ENCODE measurements around the gene PLEKHS1. TPM values are rescaled to one million over a fixed set of nuclear protein-coding genes. Genes with fewer than 3 reads are reported as not detected.
"Not testable (repeated sequence)": the region's sequence is repeated elsewhere in the genome, so short reads cannot be mapped to it uniquely, and the experiment has no call there.

PLEKHS1 gene
- total and polyA plus RNA-seq, 2 experiments from 2014 or later = 0.23 TPM; not detected in 1

GRCh38 chr10:113802997-113803396 is 51.5 kb downstream of the PLEKHS1 start:
- DNase-seq (ENCODE audit: low spot score) = no peak
- Histone ChIP-seq H3K4me2 (no peak overlapping the region), H3K27me3 (peaks cover under 1% of the 10 kb centered on the region), H3K9me3 (ENCODE audit: low read depth) (no peaks in the 10 kb centered on the region), H3K36me3 (replicated peaks; ENCODE audit: insufficient read depth, low read depth) (no peaks in the 10 kb centered on the region), H3K9me2 (replicated peaks; ENCODE audit: insufficient read depth) (no peaks in the 10 kb centered on the region), H3K79me2 (no peaks in the 10 kb centered on the region), H4K20me1 (ENCODE audit: insufficient read depth, poor library complexity, severe bottlenecking) (no peaks in the 10 kb centered on the region), H3K4me1 (ENCODE audit: insufficient read depth) (peaks cover 16% of the 10 kb centered on the region), H3K4me3 (no peak overlapping the region), H2AFZ (no peak overlapping the region), H3K27ac (no peak overlapping the region)
- WGBS (ENCODE audit: low lambda C conversion rate, missing lambda C conversion rate) = 37% methylated on average over 4 of the region's 4 CpGs
- TF ChIP-seq, protein P1, sequence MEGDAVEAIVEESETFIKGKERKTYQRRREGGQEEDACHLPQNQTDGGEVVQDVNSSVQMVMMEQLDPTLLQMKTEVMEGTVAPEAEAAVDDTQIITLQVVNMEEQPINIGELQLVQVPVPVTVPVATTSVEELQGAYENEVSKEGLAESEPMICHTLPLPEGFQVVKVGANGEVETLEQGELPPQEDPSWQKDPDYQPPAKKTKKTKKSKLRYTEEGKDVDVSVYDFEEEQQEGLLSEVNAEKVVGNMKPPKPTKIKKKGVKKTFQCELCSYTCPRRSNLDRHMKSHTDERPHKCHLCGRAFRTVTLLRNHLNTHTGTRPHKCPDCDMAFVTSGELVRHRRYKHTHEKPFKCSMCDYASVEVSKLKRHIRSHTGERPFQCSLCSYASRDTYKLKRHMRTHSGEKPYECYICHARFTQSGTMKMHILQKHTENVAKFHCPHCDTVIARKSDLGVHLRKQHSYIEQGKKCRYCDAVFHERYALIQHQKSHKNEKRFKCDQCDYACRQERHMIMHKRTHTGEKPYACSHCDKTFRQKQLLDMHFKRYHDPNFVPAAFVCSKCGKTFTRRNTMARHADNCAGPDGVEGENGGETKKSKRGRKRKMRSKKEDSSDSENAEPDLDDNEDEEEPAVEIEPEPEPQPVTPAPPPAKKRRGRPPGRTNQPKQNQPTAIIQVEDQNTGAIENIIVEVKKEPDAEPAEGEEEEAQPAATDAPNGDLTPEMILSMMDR (IDR thresholded peaks at IDR 0.05; ENCODE audit: poor library complexity) = no peak
- TF ChIP-seq EZH2phosphoT487 (IDR thresholded peaks at IDR 0.05; ENCODE audit: low read depth, severe bottlenecking, unreplicated experiment) (no peak), EZH2 (IDR thresholded peaks at IDR 0.05; ENCODE audit: borderline replicate concordance) (no peak)

DNA sequence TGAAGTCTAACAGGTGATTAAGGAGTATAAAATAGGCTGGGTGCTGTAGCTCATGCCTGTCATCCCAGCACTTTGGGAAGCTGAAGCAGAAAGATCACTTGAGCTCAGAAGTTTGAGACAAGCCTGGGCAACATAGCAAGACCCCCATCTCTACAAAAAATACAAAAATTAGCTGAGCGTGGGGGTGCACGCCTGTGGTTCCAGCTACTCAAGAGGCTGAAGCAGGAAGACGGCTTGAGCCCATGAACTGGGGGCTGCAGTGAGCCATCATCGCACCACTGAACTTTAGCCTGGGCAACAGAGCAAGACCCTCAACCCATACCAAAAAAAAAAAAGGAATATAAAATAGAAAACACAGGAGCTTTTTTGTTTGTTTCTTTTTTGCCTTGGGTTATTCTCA is 55.0 kb downstream of the PLEKHS1 start:
- Histone ChIP-seq H2AFZ (no peak overlapping the region), H3K27ac (no peak overlapping the region), H3K79me2 (no peaks in the 10 kb centered on the region), H3K4me3 (no peak overlapping the region), H3K36me3 (replicated peaks; ENCODE audit: insufficient read depth, low read depth) (no peaks in the 10 kb centered on the region), H4K20me1 (ENCODE audit: insufficient read depth, poor library complexity, severe bottlenecking) (no peaks in the 10 kb centered on the region), H3K9me2 (replicated peaks; ENCODE audit: insufficient read depth) (no peaks in the 10 kb centered on the region), H3K9me3 (ENCODE audit: low read depth) (no peaks in the 10 kb centered on the region), H3K4me1 (ENCODE audit: insufficient read depth) (peaks cover 16% of the 10 kb centered on the region), H3K27me3 (peaks cover 11% of the 10 kb centered on the region), H3K4me2 (no peak overlapping the region)
- no peak for DNase-seq (ENCODE audit: low spot score)
- TF ChIP-seq EZH2phosphoT487 (IDR thresholded peaks at IDR 0.05; ENCODE audit: low read depth, severe bottlenecking, unreplicated experiment) = no peak
- TF ChIP-seq EZH2 (IDR thresholded peaks at IDR 0.05; ENCODE audit: borderline replicate concordance) = no peak
- TF ChIP-seq, protein P1 (IDR thresholded peaks at IDR 0.05; ENCODE audit: poor library complexity) = no peak
- WGBS (ENCODE audit: low lambda C conversion rate, missing lambda C conversion rate) = 96% methylated on average over 4 of the region's 4 CpGs

DNA sequence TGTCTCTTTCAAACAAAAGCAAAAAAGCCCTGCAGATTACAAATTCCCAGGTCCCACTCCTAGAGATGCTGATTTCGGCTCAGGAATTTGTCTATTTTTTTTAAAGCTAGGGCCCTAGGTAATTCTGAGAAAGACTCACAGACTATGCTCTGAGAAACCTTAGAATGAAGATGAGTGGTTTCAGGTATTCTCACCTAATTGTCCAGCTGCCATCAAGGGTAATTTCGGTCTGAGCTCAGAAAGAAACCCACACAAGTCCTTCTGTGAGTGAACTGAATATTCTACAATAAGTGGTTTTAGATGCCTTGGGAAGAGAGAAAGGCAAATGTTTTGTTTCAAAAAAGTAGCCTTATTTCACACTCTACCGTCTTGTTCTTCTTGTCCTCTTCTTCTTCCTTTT is 56.7 kb downstream of the PLEKHS1 start:
- TF ChIP-seq EZH2phosphoT487 (IDR thresholded peaks at IDR 0.05; ENCODE audit: low read depth, severe bottlenecking, unreplicated experiment) (no peak), EZH2 (IDR thresholded peaks at IDR 0.05; ENCODE audit: borderline replicate concordance) (no peak)
- TF ChIP-seq, protein P1 (IDR thresholded peaks at IDR 0.05; ENCODE audit: poor library complexity) = no peak
- H3K79me2 ChIP-seq = no peaks in the 10 kb centered on the region
- peaks cover 11% of the 10 kb centered on the region for H3K27me3 ChIP-seq
- no peak overlapping the region for H3K27ac ChIP-seq
- no peak overlapping the region for H2AFZ ChIP-seq
- H3K9me2 ChIP-seq (replicated peaks; ENCODE audit: insufficient read depth) = no peaks in the 10 kb centered on the region
- no peaks in the 10 kb centered on the region for H3K36me3 ChIP-seq (replicated peaks; ENCODE audit: insufficient read depth, low read depth)
- no peak overlapping the region for H3K4me3 ChIP-seq
- WGBS (ENCODE audit: low lambda C conversion rate, missing lambda C conversion rate) = 94% methylated on average over 3 of the region's 3 CpGs
- H3K9me3 ChIP-seq (ENCODE audit: low read depth) = no peaks in the 10 kb centered on the region
- H3K4me1 ChIP-seq (ENCODE audit: insufficient read depth) = peaks cover 4% of the 10 kb centered on the region
- no peaks in the 10 kb centered on the region for H4K20me1 ChIP-seq (ENCODE audit: insufficient read depth, poor library complexity, severe bottlenecking)
- H3K4me2 ChIP-seq = no peak overlapping the region
- DNase-seq (ENCODE audit: low spot score) = no peak

DNA sequence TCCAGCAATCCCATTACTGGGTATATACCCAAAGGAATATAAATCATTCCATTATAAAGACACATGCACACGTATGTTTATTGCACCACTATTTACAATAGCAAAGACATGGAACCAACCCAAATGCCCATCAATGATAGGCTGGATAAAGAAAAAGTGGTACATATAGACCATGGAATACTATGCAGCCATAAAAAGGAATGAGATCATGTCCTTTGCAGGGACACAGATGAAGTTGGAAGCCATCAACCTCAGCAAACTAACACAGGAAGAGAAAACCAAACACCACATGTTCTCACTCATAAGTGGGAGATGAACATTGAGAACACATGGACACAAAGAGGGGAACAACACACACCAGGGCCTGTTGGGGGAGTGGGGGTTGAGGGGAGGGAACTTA is 63.2 kb downstream of the PLEKHS1 start:
- DNase-seq (ENCODE audit: low spot score); H3K4me3 ChIP-seq; H3K27ac ChIP-seq; H3K4me2 ChIP-seq; H3K27me3 ChIP-seq; H2AFZ ChIP-seq; H3K9me3 ChIP-seq (ENCODE audit: low read depth); H3K9me2 ChIP-seq (replicated peaks; ENCODE audit: insufficient read depth); H4K20me1 ChIP-seq (ENCODE audit: insufficient read depth, poor library complexity, severe bottlenecking); H3K36me3 ChIP-seq (replicated peaks; ENCODE audit: insufficient read depth, low read depth); H3K79me2 ChIP-seq; H3K4me1 ChIP-seq (ENCODE audit: insufficient read depth): not testable (repeated sequence)
- 92% methylated on average over 1 of the region's 1 CpG for WGBS (ENCODE audit: low lambda C conversion rate, missing lambda C conversion rate)
